ENCODE results near the gene EIF2D.
"Not testable (repeated sequence)": the region's sequence is repeated elsewhere in the genome, so short reads cannot be mapped to it uniquely, and the experiment has no call there.

EIF2D gene

GRCh38 chr1:206612129-206612876, at the start of gene EIF2D:
EIF2D (minus strand) TSS chr1:206612465; CDS start chr1:206612342, 123 bp downstream.
- DNase-seq: peak; percentile 99

GRCh38 chr1:206661161-206661820, 49.0 kb upstream of the EIF2D start:
- DNase-seq: no peak

GRCh38 chr1:206660136-206660535, 47.9 kb upstream of the EIF2D start:
- no peak for DNase-seq

DNA sequence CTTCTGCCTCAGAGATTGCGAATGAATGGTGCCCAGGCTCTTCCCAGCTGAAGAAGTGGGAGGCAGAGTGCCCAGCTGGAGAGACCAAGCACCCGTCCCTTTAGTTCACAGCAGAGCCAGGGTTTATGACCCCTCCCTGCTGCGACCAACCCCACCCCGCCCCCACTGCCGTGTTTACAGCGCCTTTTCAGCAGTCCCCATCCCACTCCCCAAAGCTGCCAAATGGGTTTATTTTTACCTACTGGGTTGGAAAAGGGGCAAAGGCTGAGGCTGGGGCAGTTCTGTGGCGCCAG, 46.7 kb upstream of the EIF2D start:
- no peak for DNase-seq

DNA sequence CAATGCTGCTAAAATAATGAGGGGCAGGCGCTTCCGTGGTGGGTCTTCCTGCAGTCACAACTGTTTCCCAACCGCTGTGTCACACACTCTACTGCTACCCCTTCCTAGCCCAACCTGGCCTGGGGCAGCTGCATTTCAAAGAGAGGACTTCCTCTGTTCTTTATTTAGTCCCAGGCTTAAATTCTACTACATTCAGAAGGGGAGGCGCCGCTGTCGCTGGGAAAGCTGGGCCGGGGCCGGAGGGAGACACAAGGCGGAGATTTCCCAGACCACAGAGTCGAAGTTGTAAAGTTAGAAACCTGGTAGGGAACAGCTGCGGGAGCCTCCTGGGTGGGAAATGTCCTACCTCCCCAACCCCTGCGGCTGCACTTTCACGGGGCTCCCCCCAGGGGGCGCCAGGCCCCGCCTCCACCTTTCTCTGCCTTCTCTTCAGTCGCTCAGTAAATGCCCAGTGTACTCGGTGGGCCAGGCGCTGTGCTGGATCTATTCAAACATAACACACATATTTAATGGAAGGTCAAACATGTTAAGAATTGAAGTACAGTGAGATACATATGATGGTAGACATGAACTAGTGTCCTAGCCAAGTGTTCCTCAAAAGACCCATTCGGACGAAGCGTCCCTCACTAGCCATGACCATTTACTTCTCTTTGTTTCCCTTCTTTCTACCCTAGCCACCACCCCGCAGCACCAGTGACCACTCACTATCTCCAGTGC, 46.2 kb upstream of the EIF2D start:
- no peak for DNase-seq

GRCh38 chr1:206657751-206658150, 45.5 kb upstream of the EIF2D start:
- DNase-seq: no peak

DNA sequence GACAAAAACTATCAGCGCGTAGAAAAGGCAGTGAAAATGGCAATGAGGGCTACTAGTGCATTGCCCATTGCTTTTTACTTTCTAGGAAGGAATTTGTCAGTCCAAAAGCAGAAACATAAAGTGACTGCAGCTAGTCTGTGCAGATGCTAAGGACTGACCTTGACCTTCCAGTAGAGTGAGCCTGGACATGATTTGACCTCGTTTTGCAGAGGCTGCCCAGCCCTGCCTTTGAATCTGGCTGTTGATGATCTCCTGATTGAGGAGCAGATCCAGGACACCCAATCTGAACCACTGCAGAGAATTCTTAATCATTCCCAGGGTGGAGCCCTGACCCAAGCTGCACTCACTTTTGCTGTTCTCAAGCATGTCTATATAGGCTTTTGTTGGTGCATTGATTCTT, 44.7 kb upstream of the EIF2D start:
- DNase-seq: no peak

GRCh38 chr1:206655471-206655882, 43.2 kb upstream of the EIF2D start:
- no peak for DNase-seq

- DNase-seq: no peak
Measured at GRCh38 chr1:206654828-206655227, 42.6 kb upstream of the EIF2D start.

- DNase-seq: no peak
Measured at GRCh38 chr1:206653715-206654459, 41.6 kb upstream of the EIF2D start.

DNA sequence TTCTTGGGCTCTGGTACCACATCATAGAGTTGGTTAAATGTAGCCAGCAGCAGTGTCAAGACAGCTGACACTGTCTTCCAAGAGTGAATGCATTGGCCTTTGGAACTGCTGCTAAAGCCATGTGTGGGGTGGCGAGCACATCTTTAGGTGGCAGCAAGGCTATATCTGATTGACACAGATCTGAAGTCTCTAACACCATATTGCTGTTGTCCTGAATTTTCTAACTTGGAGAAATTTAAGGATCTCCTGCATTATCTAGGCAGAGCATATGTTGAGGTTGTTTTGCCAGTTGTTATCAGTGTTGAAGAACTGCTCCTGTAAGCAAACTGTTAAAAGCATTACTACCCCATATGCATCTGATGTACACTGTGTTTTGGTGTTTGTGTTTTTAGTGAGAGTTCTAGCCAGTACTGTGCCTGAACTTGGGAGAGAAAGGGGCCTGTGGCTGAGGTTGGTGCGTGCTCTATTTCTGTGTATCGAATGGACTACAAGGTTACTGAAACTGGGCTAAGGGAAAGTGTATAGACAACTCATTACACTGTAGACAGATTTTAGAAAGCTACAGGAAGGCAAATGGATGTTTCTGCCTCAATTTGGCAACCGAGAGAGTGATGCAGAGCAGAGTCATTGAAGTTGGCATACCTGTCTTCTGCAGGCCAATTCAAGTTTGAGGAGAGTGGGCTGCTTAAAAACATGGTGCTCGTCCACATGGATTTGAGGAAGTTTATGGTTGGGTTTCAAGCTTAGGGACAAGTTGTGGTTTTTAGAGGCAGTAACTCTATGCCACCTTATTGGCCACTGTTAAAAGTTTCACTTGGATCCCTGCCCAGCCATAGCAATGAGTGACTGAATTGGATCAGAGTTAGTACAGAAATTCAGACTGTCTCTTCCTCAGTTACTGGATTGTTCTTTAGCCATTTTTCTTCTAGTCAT, 40.0 kb upstream of the EIF2D start:
- no peak for DNase-seq

DNA sequence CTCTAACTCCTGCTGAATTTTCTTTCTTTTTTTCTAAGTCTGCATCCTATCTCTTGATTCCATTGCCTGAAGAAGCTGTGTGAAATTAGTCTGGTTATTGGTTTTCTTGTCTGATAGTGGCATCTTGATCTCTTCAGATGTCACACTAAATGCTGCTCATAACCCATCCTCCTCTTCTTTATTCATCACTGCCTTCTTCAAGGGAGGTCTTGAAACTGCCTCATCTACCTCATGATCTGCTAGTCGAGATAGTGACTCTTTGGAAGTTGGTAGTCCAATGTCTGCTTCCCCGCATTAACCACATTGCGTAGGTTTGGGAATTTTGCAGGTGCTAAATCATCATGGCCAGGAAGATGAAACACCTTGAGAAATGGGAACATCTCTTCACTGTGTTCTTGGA, 38.7 kb upstream of the EIF2D start:
- DNase-seq: no peak

- DNase-seq: no peak
Measured at GRCh38 chr1:206649261-206649921, 37.1 kb upstream of the EIF2D start.

DNA sequence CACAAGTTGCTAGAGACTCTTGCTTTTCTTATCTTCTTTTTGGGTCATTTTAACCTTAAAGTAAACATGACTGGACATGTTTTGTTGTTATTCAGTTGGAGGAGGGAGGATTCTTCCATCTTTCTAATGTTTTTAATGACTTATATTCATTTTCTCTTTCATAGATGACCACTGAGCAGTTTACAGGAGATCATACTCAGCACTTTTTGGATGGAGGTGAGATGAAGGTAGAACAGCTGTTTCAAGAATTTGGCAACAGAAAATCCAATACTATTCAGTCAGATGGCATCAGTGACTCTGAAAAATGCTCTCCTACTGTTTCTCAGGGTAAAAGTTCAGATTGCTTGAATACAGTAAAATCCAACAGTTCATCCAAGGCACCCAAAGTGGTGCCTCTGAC, 35.0 kb upstream of the EIF2D start:
- DNase-seq: no peak

DNA sequence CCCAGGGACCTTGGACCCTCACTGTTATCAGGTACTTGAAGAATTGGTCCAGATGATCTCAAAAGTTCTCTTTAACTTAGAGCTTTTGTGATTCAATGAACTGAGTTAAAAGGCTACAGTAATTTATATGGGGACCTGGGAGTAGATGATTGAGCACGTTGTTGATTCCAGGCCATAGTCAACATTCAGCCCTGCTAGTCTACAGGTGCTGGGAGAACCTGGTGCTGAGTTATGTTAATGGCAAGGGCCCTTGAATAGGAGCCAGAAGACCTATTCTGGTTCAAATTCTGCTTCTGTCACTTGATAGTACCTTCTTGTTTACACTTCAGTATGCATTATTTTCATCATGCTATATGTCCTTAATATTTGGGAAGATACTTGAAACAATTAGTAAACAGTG, 34.2 kb upstream of the EIF2D start:
- no peak for DNase-seq

DNA sequence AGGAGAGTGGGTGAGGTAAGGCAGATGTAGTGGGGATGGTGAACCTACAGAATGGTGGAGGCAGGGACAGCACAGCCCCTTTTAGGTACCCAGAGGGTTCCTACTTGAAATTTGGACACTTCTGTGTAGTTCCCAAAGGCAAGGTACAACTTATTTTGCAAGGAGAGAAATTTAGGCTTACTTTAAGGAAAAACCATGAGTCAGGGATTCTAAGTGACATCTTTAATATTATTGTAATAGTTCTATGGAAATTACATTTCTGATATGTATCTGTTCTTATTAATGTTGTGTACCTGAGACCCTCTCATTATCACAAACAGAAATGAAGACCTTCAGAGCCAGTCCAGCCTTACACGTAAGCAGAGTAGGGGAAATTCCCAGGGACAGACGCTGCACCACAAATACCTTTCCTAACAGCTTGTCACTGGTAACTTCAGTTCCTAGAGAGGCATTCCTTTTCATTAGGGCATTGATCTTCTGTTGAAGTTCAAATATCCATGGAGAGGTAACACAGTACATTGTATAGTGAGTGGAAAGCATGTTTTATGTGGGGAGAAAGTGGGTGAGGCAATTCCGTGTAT, 30.9 kb upstream of the EIF2D start:
- DNase-seq: no peak

GRCh38 chr1:206642074-206642473, 29.8 kb upstream of the EIF2D start:
- DNase-seq: not testable (repeated sequence)

GRCh38 chr1:206637605-206638004, 25.3 kb upstream of the EIF2D start:
- DNase-seq: no peak

DNA sequence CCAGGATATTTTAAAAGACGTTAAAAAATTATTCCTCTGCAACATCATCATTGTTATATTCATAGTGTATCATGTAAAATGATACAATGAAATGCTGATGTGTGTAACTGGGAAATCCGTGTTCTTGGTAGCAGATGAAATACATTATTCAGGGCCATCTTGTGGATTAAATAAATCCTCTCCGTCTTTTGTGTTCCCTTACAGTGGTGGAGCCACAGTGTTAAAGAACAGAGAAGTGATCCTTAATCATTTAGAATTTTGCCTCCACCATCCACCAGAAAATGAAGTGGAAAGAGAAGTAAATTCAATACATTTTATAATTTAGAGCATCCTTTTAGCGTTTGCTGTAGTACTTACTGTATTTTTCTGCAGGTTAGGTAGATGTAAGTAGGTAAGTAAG, 24.4 kb upstream of the EIF2D start:
- no peak for DNase-seq

DNA sequence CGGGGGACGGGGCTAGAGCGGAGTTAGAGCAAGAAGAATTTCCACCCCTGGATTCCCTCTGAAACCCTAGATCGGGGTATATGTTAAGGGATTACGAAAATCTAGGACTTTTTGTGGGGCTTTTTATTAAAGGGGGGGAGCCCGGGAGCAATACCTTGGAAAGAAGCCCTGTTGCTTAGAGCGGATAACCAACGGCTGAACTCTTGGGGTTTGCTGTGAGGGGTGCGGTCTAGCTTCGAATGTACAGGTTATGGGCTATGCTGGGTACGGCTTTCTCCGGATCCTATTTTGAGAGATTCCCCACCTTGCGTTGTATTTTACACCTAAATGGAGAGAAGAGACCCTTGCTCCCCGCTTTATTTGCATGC, 23.7 kb upstream of the EIF2D start:
- no peak for DNase-seq
